Jurkat, Clone E6-1 (cell line): ENCODE data around the gene BBLN. TPM values are rescaled to one million over a fixed set of nuclear protein-coding genes. Genes with fewer than 3 reads are reported as not detected.
A peak's percentile ranks its signal among the peaks of the same experiment; 100 is the strongest.
"Not testable (repeated sequence)": the region's sequence is repeated elsewhere in the genome, so short reads cannot be mapped to it uniquely, and the experiment has no call there.

Experiments used
- DNase-seq: peaks from one replicate; pipeline ENCODE4 v3.0.0-alpha.2; 2011; ENCODE audit warnings: low read depth, low spot score
- H3K4me3 ChIP-seq: 2 replicates; pipeline ENCODE4 v1.5.1; 2011; ENCODE audit warnings: mild to moderate bottlenecking, low read length, control low read depth, moderate library complexity
- polyA plus RNA-seq: library from polyadenylated mRNA; unstranded; fragments of >200 nt; gene quantifications from one replicate; pipeline ENCODE4 v1.2.1, GENCODE V29; 2012; ENCODE audit warnings: missing spikeins; ENCODE audit not compliant: insufficient read length, insufficient read depth

BBLN gene, protein sequence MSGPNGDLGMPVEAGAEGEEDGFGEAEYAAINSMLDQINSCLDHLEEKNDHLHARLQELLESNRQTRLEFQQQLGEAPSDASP
- polyA plus RNA-seq: 118 TPM

GRCh38 chr9:128159784-128160602 lies at the start of gene BBLN:
BBLN (plus strand) TSS chr9:128160265; CDS start chr9:128160408, 143 bp downstream.
- peak; percentile 81 for DNase-seq
- peak within 1 kb of the TSS; percentile 95 for H3K4me3 ChIP-seq

- DNase-seq, H3K4me3 ChIP-seq: not testable (repeated sequence)
Measured at GRCh38 chr9:128111726-128112125, 48.3 kb upstream of the BBLN start.

GRCh38 chr9:128113526-128114325 lies 46.3 kb upstream of the BBLN start:
- DNase-seq: no peak
- H3K4me3 ChIP-seq: no peak overlapping the region

GRCh38 chr9:128114326-128115186 lies 45.5 kb upstream of the BBLN start:
- no peak overlapping the region for H3K4me3 ChIP-seq

GRCh38 chr9:128115187-128116103 lies 44.6 kb upstream of the BBLN start:
- no peak overlapping the region for H3K4me3 ChIP-seq
- DNase-seq: no peak

More at GRCh38 chr9:128114326-128115186, 45.5 kb upstream of the BBLN start:
- DNase-seq: no peak

DNA sequence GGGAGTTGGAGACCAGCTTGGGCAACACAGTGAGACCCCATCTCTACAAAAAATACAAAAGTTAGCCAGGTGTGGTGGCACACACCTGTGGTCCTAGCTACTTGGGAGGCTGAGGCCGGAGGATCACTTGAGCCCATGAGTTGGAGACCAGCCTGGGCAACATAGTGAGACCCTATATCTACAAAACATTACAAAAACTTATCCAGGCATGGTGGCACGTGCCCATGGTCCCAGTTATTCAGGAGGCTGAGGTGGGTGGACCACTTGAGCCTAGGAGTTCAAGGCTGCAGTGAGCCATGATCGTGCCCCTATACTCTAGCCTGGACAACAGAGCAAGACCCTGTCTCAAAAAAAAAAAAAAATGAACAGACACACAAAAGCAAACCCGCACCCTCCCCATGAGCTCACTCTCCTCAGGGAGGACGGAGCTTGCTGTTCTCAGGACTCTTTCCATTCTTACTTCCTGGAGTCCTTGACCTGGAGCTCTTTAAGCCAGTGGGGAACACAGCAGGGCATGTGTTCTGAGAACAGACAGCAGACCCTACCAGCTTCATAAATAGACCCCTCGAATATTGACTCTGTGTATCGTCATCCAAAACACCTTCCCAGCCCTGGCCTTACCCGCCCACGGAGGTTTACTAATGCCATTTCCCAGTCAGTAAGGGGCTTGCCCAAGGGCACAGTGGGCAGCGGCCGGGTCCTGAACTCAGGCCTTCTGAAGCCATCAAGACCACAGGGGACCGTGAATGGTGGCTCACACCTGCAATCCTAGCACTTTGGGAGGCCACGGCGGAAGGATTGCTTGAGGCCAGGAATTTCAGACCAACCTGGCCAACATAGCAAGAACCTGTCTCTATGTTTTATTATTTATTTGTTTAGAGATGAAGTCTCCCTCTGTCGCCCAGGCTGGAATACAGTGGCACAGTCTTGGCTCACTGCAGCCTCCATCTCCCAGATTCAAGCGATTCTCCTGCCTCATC lies 43.7 kb upstream of the BBLN start:
- no peak for DNase-seq
- H3K4me3 ChIP-seq: no peak overlapping the region

DNA sequence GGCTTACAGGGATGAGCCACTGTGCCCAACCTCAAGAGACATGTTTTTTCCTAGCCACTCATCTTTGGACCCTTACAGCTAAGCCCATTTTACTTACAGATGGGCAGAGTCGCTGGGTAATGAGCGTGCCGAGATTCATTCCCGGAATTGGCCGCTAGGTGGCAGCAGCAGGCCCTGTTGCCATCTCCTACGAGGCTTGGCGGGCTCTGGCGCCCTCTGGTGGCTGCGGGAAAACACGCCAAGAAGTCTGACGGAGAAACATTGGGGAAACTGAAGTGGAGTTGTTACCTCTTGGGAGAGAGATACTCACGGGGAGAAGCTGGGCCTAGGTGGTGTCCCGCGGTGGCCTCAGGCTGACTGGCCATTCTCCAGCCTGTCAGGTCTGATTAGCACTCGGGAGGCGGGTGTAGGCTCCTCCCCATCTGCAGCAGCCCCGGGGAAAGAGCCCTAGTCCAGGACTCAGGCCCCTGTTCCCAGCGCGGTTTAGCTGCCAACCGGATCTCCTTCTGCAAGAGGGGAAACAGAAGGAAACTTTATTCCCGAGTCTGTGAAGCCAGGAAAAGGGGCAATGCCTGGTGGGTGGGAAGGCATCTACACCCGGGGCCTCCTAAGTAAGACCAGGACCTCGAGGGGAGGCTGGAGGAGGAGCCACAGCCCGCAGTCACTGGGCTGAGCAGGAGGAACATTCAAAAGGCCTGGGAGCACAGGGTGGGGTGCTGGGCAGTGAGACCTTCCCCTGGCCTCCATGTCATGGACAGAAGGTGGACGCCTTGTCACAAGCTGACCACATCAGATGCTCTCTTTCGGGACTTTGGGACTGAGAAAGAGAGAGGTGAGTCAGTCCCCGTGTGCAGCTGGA lies 42.2 kb upstream of the BBLN start:
- H3K4me3 ChIP-seq: no peak overlapping the region
- DNase-seq: peak; percentile 85

DNA sequence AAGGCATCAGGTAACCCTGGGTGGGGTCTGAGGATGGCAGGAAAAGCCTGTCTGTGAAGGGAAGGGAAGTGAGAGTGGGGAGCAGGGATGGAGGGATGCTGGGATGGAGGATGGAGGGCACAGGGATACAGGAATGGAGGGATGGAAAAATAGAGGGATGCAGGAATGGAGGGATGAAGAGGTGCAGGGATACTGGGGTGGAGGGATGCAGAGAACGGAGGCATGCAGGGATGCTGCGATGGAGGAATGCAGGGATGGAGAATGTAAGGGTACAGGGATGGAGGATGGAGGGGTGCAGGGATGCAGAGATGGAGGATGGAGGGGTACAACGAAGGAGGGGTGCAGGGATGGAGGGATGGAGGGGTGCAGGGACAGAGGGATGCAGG lies 41.6 kb upstream of the BBLN start:
- no peak overlapping the region for H3K4me3 ChIP-seq
- no peak for DNase-seq

DNA sequence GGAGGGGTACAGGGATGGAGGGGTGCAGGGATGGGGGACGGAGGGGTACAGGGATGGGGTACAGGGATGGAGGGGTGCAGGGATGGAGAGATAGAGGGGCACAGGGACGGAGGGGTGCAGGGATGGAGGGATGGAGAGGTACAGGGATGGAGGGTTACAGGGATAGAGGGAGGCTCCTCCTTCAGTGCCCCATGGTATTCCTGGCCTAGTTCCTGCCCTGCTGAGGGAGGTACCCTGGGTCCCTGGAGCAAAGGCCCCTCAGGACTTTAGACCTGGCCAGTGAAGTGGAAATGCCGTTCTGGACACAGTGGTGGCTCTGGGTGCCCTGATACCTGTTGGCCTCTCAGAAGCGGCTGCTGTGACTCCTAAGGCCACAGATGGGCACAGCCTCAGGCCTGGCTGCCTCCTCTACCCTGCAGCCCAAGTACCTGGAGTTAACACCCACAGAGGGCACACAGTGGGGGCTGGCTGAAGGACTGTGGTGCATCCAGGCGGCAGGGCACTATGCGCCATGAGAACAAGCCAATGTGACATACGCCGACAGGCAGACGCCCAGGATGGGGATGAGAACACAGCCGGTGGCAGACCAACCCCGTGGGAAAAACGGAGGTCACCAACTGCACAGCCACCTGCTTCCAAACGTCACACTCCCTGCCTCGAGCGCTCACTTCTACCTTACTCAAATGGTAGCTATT lies 40.9 kb upstream of the BBLN start:
- DNase-seq: no peak
- no peak overlapping the region for H3K4me3 ChIP-seq

DNA sequence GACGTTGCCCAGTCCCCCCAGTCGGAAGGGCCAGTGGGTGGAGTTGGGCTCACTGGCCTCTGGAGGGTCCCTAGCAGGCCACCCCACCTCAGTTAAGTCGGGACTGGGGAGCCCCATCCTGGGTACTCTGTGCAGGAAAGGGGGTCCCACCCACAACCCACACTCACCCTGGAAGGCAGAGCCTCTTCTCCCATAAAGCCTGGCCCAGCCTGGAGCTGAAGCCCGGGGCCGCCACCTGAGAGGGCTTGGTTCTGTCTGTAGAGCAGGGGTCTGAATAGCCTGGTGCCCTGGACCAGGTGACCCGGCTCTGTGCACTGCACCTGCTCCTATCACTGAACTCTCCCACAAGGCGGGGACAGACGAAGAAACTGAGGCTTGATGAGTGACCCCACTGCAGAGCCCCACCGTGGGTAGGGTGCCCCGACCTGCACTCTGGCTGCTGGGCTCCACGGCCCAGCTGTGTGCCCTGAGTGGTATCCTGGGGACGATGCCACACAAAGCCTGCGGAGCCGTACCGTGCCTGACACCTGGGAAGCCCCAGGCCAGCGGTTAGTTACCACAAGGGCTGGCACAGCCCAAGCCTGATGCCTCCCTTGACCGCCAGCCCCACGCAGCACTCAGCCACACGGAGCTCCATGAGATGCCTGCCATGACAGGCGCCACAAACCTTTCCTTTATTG lies 39.9 kb upstream of the BBLN start:
- H3K4me3 ChIP-seq: no peak overlapping the region
- DNase-seq: no peak

GRCh38 chr9:128120741-128121465 lies 39.2 kb upstream of the BBLN start:
- no peak for DNase-seq

DNA sequence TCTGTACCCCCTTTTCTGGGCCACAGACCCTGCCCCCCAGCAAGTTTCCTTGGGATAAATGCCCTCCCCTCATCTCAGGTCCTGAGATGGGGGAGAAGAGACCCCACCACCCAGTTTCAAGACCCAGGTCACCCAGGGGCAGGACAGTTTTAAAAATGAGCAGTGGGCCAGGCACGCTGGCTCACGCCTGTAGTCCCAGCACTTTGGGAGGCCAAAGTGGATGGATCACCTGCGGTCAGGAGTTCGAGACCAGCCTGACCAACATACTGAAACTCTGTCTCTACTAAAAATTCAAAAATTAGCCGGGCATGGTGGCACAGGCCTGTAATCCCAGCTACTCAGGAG lies 38.6 kb upstream of the BBLN start:
- no peak overlapping the region for H3K4me3 ChIP-seq
- no peak for DNase-seq

More at GRCh38 chr9:128120741-128121465, 39.2 kb upstream of the BBLN start:
- no peak overlapping the region for H3K4me3 ChIP-seq

GRCh38 chr9:128121924-128122808 lies 37.9 kb upstream of the BBLN start:
- no peak for DNase-seq
- H3K4me3 ChIP-seq: no peak overlapping the region

DNA sequence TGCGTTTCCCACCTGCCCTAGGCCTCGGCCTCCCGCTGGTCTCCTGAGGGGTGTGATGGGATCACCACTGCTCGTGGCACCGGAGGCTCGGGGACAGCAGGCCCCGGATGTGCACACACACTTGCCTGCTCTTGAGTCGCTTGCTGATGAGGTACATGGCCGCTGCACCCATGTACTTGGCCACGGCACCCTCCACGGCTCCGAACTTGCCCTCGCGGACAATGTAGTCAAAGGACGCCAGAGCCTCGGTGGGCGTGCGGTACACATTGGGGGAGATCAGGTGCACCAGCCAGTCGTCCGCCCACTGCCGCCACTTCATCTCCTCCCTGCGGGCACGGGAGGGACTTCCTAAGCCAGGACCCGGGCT lies 37.3 kb upstream of the BBLN start:
- no peak for DNase-seq
- H3K4me3 ChIP-seq: no peak overlapping the region
